Left ventricle myocardium inferior (tissue), 1 donor: ENCODE measurements around the gene ARSJ. TPM values are rescaled to one million over a fixed set of nuclear protein-coding genes. Genes with fewer than 3 reads are reported as not detected.

Source experiments
- DNase-seq: peaks from one replicate; pipeline ENCODE4 v3.0.0-alpha.2; 2020
- H3K27ac ChIP-seq: fragments of 200-600 bp; replicated peaks from 2 replicates; pipeline ENCODE4 v1.8.0; 2021
- H3K27me3 ChIP-seq: fragments of 200-600 bp; 2 replicates; pipeline ENCODE4 v1.8.0; 2021; ENCODE audit warnings: low read depth
- H3K36me3 ChIP-seq: fragments of 200-600 bp; 2 replicates; pipeline ENCODE4 v1.8.0; 2021
- H3K4me1 ChIP-seq: fragments of 200-600 bp; 2 replicates; pipeline ENCODE4 v1.8.0; 2021
- H3K4me3 ChIP-seq: fragments of 200-600 bp; 2 replicates; pipeline ENCODE4 v1.8.0; 2021; ENCODE audit warnings: mild to moderate bottlenecking, moderate library complexity
- H3K9me3 ChIP-seq: fragments of 200-600 bp; replicated peaks from 2 replicates; pipeline ENCODE4 v1.8.0; 2021
- CTCF ChIP-seq: fragments of 200-600 bp; IDR thresholded peaks from 2 replicates; pipeline ENCODE4 v1.8.0; 2021; ENCODE audit warnings: antibody characterized with exemption, mild to moderate bottlenecking, borderline replicate concordance
- intact Hi-C: fragments of 100-400 bp; cut with micrococcal nuclease; formaldehyde crosslinking; loops from one replicate; pipeline ENCODE4 v1.11.0; 2022
- total RNA-seq: library from RNA; stranded (reverse); fragmentation: NEBNext Ultra II Directional; extraction: Animal tissue kit (Norgen Biotek cat#: 25700); gene quantifications from one replicate; pipeline ENCODE4 v1.2.1, GENCODE V29; 2021
- donor health status: DM: no; HTN: yes; CAD: no; lungs with severe emphysema.

Gene ARSJ
- total RNA-seq, 1 donor from 2014 or later, result 1.2 TPM

GRCh38 chr4:113996599-113997177 lies 17.2 kb upstream of the ARSJ start:
- DNase-seq, result no peak
- Histone ChIP-seq H3K27me3 (no peaks in the 10 kb centered on the region), H3K4me1 (no peaks in the 10 kb centered on the region), H3K36me3 (no peaks in the 10 kb centered on the region), H3K27ac (no peak overlapping the region), H3K9me3 (no peaks in the 10 kb centered on the region), H3K4me3 (no peak overlapping the region)
- no peak for TF ChIP-seq CTCF
- intact Hi-C loops, result no loop called here

GRCh38 chr4:113993887-113994286 lies 14.4 kb upstream of the ARSJ start:
- no peak for TF ChIP-seq CTCF
- no peak overlapping the region for H3K27ac ChIP-seq
- intact Hi-C loops, result no loop called here

GRCh38 chr4:113990886-113991285 lies 11.4 kb upstream of the ARSJ start:
- intact Hi-C loops, result no loop called here
- DNase-seq, result no peak
- H3K4me3 ChIP-seq, result no peak overlapping the region
- H3K36me3 ChIP-seq, result no peaks in the 10 kb centered on the region
- no peak overlapping the region for H3K27ac ChIP-seq
- no peaks in the 10 kb centered on the region for H3K4me1 ChIP-seq
- H3K27me3 ChIP-seq, result no peaks in the 10 kb centered on the region
- TF ChIP-seq CTCF, result no peak
- H3K9me3 ChIP-seq, result no peaks in the 10 kb centered on the region

More at GRCh38 chr4:113993887-113994286, 14.4 kb upstream of the ARSJ start:
- H3K9me3 ChIP-seq, result no peaks in the 10 kb centered on the region
- H3K4me1 ChIP-seq, result no peaks in the 10 kb centered on the region
- H3K36me3 ChIP-seq, result no peaks in the 10 kb centered on the region
- no peak for DNase-seq
- no peak overlapping the region for H3K4me3 ChIP-seq
- H3K27me3 ChIP-seq, result no peaks in the 10 kb centered on the region

- Histone ChIP-seq H3K4me1 (no peaks in the 10 kb centered on the region), H3K4me3 (no peak overlapping the region), H3K27ac (no peak overlapping the region), H3K36me3 (no peaks in the 10 kb centered on the region), H3K9me3 (no peaks in the 10 kb centered on the region), H3K27me3 (peaks cover 9% of the 10 kb centered on the region)
- TF ChIP-seq CTCF, result no peak
- DNase-seq, result no peak
- intact Hi-C loops, result no loop called here
These were observed 8.0 kb upstream of the ARSJ start for GRCh38 chr4:113987382-113987941.

- no peak for TF ChIP-seq CTCF
- no peaks in the 10 kb centered on the region for H3K9me3 ChIP-seq
- peaks cover 19% of the 10 kb centered on the region for H3K4me1 ChIP-seq
- H3K27me3 ChIP-seq, result peaks cover 49% of the 10 kb centered on the region
- H3K36me3 ChIP-seq, result no peaks in the 10 kb centered on the region
- intact Hi-C loops, result no loop called here
- no peak overlapping the region for H3K4me3 ChIP-seq
- DNase-seq, result no peak
- H3K27ac ChIP-seq, result no peak overlapping the region
These were observed 2.7 kb upstream of the ARSJ start for GRCh38 chr4:113982181-113982580.
